Left renal cortex interstitium (tissue), 4 donors: Measurements from ENCODE around the gene ANO10. TPM values are rescaled to one million over a fixed set of nuclear protein-coding genes. Genes with fewer than 3 reads are reported as not detected.
"Not testable (repeated sequence)": the region's sequence is repeated elsewhere in the genome, so short reads cannot be mapped to it uniquely, and the experiment has no call there.

Experiments
- DNase-seq, 4 donors: peaks; one replicate each; pipeline ENCODE4 v3.0.0-alpha.2; 2013; ENCODE audit warnings: low read depth in 4 of 4, low spot score in 2 of 4, missing footprints in 1 of 4
- polyA plus RNA-seq, 4 donors: library from polyadenylated mRNA; unstranded; fragments of 120-200 nt; gene quantifications; one replicate each; pipeline ENCODE4 v1.2.1, GENCODE V29; 2013; ENCODE audit not compliant: insufficient read length in 4 of 4

ANO10 gene
- polyA plus RNA-seq, 4 donors, result 30.9 to 41.0 (median 34.7) TPM

GRCh38 chr3:43481375-43481774, 140.4 kb downstream of the ANO10 start:
- no peak for DNase-seq

- not testable (repeated sequence) for DNase-seq
These were observed 143.0 kb downstream of the ANO10 start for GRCh38 chr3:43478839-43479238.

DNA sequence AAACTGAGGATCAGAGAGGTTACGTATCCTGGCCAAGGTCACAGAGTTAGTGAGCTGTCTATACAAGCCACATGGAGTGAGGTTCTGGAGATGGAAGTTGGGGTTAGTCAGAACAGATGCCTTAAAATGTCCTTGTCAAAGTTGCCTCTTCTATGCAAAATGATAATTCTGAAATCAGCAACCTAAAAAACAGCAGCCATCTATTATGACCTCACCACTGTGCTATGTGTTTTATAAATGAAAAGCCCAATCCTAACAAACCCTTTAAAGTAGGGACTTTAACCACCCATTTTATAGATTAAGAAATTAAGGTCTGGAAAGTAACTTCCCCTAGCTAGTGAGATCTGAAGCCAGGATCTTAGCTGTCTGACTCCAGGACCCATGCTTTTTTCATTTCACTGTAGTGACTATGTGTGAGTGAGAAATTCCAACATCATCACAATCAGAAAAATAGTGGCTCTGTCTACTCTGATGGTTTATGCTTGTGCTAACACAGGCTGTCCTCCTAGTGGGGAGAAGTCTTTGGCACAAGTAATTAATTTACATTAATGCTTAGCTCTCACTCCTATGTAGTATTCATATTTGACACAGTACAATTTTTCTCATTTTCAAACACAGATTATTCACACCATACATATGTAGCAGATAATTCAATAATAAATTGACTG, 143.6 kb downstream of the ANO10 start:
- DNase-seq, result no peak

DNA sequence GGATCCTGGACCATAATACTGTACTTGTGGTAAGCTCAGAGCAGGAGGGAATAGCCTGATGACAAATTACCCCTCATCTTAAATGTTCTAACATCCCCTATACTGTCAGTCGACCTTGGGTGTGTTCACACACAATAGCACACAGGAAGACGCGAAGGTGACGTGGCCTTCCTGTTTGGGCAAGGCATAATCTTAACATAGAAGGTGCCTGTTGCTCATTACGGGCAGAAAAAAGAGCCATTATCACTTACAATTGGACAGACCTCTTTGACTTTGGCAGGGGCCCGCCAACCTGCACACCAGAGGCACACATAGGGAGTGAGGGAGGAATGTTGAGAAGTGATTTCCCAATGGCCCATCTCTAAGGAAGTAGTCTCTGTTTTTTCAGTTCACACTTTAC, 144.2 kb downstream of the ANO10 start:
- no peak for DNase-seq

GRCh38 chr3:43473737-43474136, 148.1 kb downstream of the ANO10 start:
- DNase-seq, result no peak

- no peak for DNase-seq
These were observed 148.6 kb downstream of the ANO10 start for GRCh38 chr3:43473244-43473643.

- no peak for DNase-seq
These were observed 153.7 kb downstream of the ANO10 start for GRCh38 chr3:43468133-43468532.

DNA sequence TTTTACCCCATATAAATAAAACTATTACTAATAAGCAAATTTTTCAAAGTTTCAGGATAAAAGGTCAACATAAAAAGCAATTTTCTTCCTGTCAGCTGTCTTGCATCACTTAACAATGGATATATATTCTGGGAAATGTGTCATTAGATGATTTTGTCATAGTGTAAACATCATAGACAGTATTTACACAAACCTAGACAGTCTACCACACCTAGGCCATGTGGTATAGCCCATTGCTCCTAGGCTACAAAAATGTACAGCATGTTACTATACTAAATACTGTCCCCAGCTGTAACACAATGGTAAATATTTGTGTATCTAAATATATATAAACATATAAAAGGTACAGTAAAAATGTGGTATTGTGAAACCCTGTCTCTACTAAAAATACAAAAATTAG, 156.7 kb downstream of the ANO10 start:
- DNase-seq, result no peak

- DNase-seq, result not testable (repeated sequence)
These were observed 159.2 kb downstream of the ANO10 start for GRCh38 chr3:43462566-43462965.

DNA sequence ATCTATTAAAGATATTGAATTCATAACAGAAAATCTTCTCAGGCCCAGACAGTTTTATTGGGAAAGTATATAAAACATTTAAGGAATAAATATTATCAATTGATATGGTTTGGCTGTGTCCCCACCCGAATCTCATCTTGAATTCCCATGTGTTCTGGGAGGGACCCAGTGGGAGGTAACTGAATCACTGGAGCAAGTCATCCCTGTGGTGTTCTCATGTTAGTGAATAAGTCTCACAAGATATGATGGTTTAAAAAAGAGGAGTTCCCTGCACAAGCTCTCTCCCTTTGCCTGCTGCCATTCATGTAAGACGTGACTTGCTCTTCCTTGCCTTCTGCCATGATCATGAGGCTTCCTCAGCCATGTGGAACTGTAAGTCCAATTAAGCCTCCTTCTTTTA, 160.5 kb downstream of the ANO10 start:
- no peak for DNase-seq

DNA sequence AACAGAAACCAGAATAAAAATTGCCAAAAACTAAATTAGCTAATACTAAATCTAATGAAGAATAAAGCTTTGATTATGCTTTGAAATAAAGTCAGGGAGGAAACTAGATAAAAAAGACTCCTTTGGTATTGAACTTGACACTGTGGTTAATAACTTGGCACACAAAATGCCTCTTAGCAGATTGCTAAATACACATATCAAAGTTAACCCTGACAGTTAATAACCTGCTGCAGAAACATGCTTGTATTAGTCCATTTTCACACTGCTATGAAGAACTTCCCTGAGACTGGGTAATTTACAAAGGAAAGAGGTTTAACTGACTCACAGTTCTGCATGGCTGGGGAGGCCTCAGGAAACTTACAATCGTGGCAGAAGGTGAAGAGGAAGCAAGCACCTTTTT, 164.8 kb downstream of the ANO10 start:
- not testable (repeated sequence) for DNase-seq

DNA sequence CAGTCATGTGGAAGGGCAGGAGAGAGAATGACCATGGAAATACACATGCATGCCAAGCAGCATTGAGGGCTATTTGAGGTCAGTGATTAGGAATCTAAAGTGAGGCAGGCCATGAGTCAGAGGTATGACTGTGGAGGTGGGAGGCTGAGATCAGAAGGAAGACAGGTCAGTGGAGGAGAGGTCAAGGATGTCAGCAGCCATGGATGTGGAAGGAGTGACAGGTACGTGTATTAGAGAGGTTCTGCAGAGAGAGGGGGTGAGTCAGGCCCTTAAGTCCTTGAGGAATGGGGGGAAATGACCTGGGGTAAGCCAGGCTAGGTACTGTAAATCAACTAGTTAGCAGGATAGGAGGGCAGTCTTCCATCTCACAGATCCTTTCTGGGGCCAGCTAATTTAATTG, 166.6 kb downstream of the ANO10 start:
- no peak for DNase-seq

DNA sequence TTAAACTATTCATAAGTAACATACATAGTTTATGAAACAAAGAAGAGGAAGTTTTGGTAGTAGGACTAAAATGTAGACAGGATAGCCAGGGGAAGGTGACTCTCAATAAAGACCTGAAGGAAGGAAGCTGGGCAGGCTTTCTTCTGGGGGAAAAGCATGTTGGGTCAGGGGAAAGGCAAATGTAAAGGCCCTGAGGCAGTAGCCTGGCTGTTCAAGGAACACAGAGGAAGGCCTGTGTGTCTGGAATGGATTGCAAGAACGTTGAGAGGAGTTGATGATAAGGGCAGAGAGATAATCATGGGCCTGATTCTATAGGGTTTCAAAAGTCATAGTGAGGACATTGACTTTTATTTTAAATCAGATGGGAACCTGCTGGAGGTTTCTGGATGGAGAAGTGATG, 167.8 kb downstream of the ANO10 start:
- no peak for DNase-seq

DNA sequence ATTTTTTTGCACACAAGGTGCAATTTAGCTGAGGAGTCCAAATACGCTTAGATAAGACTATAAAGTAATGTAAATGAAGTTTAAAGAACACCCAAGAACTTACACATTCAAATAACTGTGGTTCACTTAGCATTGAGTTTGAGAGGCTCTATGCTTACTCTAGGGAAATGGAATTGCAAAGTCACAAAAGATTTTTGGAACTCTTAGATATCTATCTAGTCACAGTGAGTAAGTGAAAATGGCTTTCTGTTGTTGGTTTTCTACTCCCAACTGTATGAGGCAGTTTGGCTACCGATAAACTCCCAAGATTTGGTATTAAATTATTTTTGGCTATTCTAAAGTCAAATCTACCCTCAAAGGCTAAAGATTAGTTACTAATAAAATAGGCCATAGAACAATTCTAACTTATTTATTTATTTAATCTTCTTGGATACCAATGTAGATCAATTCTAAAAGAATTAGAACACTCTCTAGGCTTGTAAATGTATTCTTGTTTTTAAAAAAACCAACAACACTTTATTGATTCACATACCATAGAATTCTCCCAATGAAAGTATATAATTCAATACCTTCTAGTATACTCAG, 170.0 kb downstream of the ANO10 start:
- DNase-seq, result no peak

DNA sequence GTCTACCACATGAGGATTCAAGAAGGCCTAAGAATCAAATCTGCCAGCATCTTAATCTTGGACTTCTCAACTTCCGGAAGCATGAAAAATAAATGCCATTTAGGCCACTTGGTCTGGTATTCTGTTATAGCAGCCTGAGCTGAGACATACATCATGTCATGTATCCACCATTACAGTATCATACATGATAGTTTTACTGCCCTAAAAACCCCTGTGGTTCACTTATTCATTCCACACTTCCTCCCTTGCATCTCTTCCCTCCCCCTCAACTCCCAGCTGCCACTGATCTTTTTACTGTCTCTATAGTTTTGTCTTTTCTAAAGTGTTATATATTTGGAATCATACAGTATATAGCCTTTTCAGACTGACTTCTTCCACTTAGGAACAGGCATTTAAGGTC, 173.7 kb downstream of the ANO10 start:
- DNase-seq, result no peak

DNA sequence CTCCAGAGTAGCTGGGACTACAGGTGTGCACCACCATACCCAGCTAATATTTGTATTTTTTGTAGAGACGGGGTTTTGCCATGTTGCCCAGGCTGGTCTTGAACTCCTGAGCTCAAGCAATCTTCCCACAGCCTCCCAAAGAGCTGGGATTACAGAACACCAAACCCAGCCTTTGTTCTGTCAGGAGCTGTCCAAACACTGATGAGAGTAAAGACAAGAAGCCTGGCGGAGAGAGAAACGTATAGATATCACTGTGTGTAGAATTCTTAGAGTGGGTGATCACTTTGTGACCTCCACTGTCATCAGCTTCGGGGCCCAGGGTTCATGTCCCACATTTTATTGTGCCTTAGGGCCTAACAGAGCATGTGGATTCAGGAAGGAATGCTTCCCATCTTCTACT, 176.0 kb downstream of the ANO10 start:
- no peak for DNase-seq

DNA sequence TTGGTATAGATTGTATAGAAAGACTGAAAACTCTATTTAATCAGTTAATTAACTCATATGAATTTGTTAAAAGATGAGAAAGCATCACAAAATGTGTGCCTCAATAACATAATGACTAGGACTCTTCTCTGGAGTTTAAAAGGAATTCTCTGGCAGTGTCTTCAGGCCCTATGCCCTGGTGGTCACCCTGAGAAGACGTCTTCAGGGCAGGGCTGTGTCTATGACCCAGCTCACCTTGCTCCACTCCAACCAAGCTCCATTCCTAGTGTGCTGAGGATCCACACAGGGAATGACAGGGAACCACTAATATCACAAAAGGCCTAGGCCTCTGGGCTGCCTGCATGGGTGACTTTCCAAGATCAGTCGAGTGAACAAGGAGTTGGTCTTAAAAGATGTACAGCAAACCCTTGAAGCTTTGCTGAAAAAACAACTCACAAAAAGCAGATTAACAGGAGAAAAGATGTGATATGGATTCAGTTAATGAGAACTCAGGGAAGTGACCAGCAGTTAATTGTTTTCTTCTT, 178.9 kb downstream of the ANO10 start:
- no peak for DNase-seq

- DNase-seq, result no peak
These were observed 185.2 kb downstream of the ANO10 start for GRCh38 chr3:43436507-43437140.

GRCh38 chr3:43435706-43436105, 186.1 kb downstream of the ANO10 start:
- DNase-seq, result no peak

- DNase-seq, result no peak
These were observed 187.4 kb downstream of the ANO10 start for GRCh38 chr3:43434431-43434830.

- no peak for DNase-seq
These were observed 189.3 kb downstream of the ANO10 start for GRCh38 chr3:43432462-43432861.

- no peak for DNase-seq
These were observed 195.4 kb downstream of the ANO10 start for GRCh38 chr3:43426388-43426787.
